HepG2 (cell line): ENCODE data around the gene CDH1. TPM values are rescaled to one million over a fixed set of nuclear protein-coding genes. Genes with fewer than 3 reads are reported as not detected.

Experiments
- ATAC-seq: fragments of 200-7000 bp; cut with Tn5 transposase; 3 replicates; pipeline ENCODE4 v1.9.1; 2020; ENCODE audit warnings: mild to moderate bottlenecking, moderate library complexity
- BruUV-seq: library from RNA; stranded (reverse); fragments of 400-500 nt; replicated peaks from 2 replicates; lab custom pipeline; 2021; lab: Mats Ljungman, UMichigan
- CTCF ChIA-PET: fragments of 300-600 bp; formaldehyde crosslinking; extraction: SDS; loops from one replicate; lab custom pipeline; 2021; ENCODE audit warnings: low total read pairs, inconsistent platforms, low intra/inter-chr PET ratio; lab: Yijun Ruan, JAX
- POLR2A ChIA-PET: fragments of 350-600 bp; sonication (Branson Sonifier 250); formaldehyde crosslinking; loops from one replicate; lab custom pipeline; 2020; ENCODE audit warnings: antibody characterized with exemption, inconsistent platforms; lab: Yijun Ruan, JAX
- DNase-seq: peaks from one replicate; pipeline ENCODE4 v3.0.0-alpha.2; 2015; ENCODE audit warnings: low spot score
- FAIRE-seq: peaks from 3 replicates; lab custom pipeline; 2011; peaks lifted over from hg19 to GRCh38; lab: Jason Lieb, UNC
- H2AFZ ChIP-seq: one replicate; pipeline ENCODE4 v1.6.1; 2011; ENCODE audit warnings: low read length, inconsistent platforms
- H3K27ac ChIP-seq: fragments of 300-600 bp; 3 replicates; pipeline ENCODE4 v1.8.0; 2011; ENCODE audit warnings: mixed run types, mild to moderate bottlenecking, mixed read lengths, low read length, inconsistent platforms; ENCODE audit not compliant: insufficient read depth; ENCODE audit errors: extremely low read length
- H3K27me3 ChIP-seq, 2 experiments: fragments of 200-600 bp in 1 of 2; 2 replicates in 1 of 2; 3 replicates in 1 of 2; pipeline versions ENCODE4 v1.6.0 to v1.8.0; 2011; ENCODE audit warnings: low read length in 2 of 2, mild to moderate bottlenecking in 2 of 2, moderate library complexity in 2 of 2, inconsistent platforms in 1 of 2; ENCODE audit not compliant: insufficient read depth in 2 of 2, control insufficient read depth in 1 of 2
- H3K36me3 ChIP-seq, 2 experiments: fragments of 200-600 bp in 1 of 2; replicated peaks in 1 of 2; 2 replicates in 1 of 2; 3 replicates in 1 of 2; pipeline versions ENCODE4 v1.5.1 to v1.8.0; 2011; ENCODE audit warnings: low read length in 2 of 2, inconsistent platforms in 1 of 2; ENCODE audit not compliant: insufficient read depth in 2 of 2, control insufficient read depth in 1 of 2
- H3K4me1 ChIP-seq: 2 replicates; pipeline ENCODE4 v1.5.1; 2012; ENCODE audit warnings: low read length, inconsistent platforms; ENCODE audit not compliant: insufficient read depth
- H3K4me2 ChIP-seq: 2 replicates; pipeline ENCODE4 v1.6.0; 2011; ENCODE audit warnings: low read depth, low read length, inconsistent platforms
- H3K4me3 ChIP-seq, 3 experiments: fragments of 200-600 bp in 1 of 3; sonication (generic), shearing (Covaris generic) in 1 of 3; replicated peaks in 1 of 3; 2 replicates each; pipeline ENCODE4 v1.5.1; 2011 to 2016; ENCODE audit warnings: low read length in 3 of 3, inconsistent platforms in 2 of 3, low read depth in 2 of 3, mild to moderate bottlenecking in 2 of 3, control low read depth in 1 of 3, mixed read lengths in 1 of 3; ENCODE audit not compliant: insufficient read depth in 1 of 3
- H3K79me2 ChIP-seq: one replicate; pipeline ENCODE4 v1.6.1; 2011; ENCODE audit warnings: low read length, inconsistent platforms; ENCODE audit not compliant: insufficient read depth
- H3K9ac ChIP-seq: 2 replicates; pipeline ENCODE4 v1.6.0; 2011; ENCODE audit warnings: mild to moderate bottlenecking, low read depth, low read length, inconsistent platforms; ENCODE audit not compliant: insufficient read depth
- H3K9me3 ChIP-seq: 2 replicates; pipeline ENCODE4 v1.5.1; 2012; ENCODE audit warnings: mild to moderate bottlenecking, low read length
- H4K20me1 ChIP-seq: 2 replicates; pipeline ENCODE4 v1.6.0; 2011; ENCODE audit warnings: inconsistent platforms, mild to moderate bottlenecking, low read length, moderate library complexity; ENCODE audit not compliant: insufficient read depth
- BORCS8-MEF2B ChIP-seq: sonication (generic); formaldehyde crosslinking; IDR thresholded peaks from 2 replicates; pipeline ENCODE4 v1.8.0; 2022; ENCODE audit warnings: mild to moderate bottlenecking, missing genetic modification reagents
- CENPBD1 ChIP-seq: sonication (generic); formaldehyde crosslinking; IDR thresholded peaks from 2 replicates; pipeline ENCODE4 v1.8.0; 2022; ENCODE audit warnings: missing genetic modification reagents, low read depth, mild to moderate bottlenecking, borderline replicate concordance
- GPN1 ChIP-seq: sonication (generic); formaldehyde crosslinking; IDR thresholded peaks from 2 replicates; pipeline ENCODE4 v1.5.1; 2020; ENCODE audit warnings: missing genetic modification reagents, borderline replicate concordance
- MTA1 ChIP-seq: sonication (generic); formaldehyde crosslinking; IDR thresholded peaks from 2 replicates; pipeline ENCODE4 v1.4.0; 2020; ENCODE audit warnings: missing genetic modification reagents, mild to moderate bottlenecking, borderline replicate concordance
- NCOA2 ChIP-seq: sonication (generic); formaldehyde crosslinking; IDR thresholded peaks from 2 replicates; pipeline ENCODE4 v1.8.0; 2022; ENCODE audit warnings: inconsistent platforms
- SRF ChIP-seq: IDR thresholded peaks from 2 replicates; pipeline ENCODE4 v1.6.1; 2011; ENCODE audit warnings: mild to moderate bottlenecking, low read depth, low read length, moderate library complexity
- TEAD2 ChIP-seq: sonication (generic); formaldehyde crosslinking; IDR thresholded peaks from 2 replicates; pipeline ENCODE4 v1.9.0; 2021; ENCODE audit warnings: missing genetic modification reagents
- TFDP1 ChIP-seq: IDR thresholded peaks from 2 replicates; pipeline ENCODE4 v1.6.1; 2016; ENCODE audit warnings: missing compliant biosample characterization, missing genetic modification reagents, borderline replicate concordance
- ZNF276 ChIP-seq: sonication (generic); formaldehyde crosslinking; IDR thresholded peaks from 2 replicates; pipeline ENCODE4 v1.4.0; 2020; ENCODE audit warnings: mild to moderate bottlenecking, low read depth, missing genetic modification reagents
- ZNF317 ChIP-seq: sonication (generic); formaldehyde crosslinking; IDR thresholded peaks from 2 replicates; pipeline ENCODE4 v1.5.0; 2020; ENCODE audit warnings: mild to moderate bottlenecking, missing genetic modification reagents
- ZNF350 ChIP-seq: sonication (generic); formaldehyde crosslinking; IDR thresholded peaks from 2 replicates; pipeline ENCODE4 v1.4.0; 2020; ENCODE audit warnings: mild to moderate bottlenecking, low read depth, missing genetic modification reagents, borderline replicate concordance
- ZNF501 ChIP-seq: sonication (generic); formaldehyde crosslinking; IDR thresholded peaks from 2 replicates; pipeline ENCODE4 v1.5.1; 2020; ENCODE audit warnings: mild to moderate bottlenecking, moderate library complexity, missing genetic modification reagents
- ZNF75D ChIP-seq: sonication (generic); formaldehyde crosslinking; IDR thresholded peaks from 2 replicates; pipeline ENCODE4 v1.8.1; 2023; ENCODE audit warnings: missing genetic modification reagents, mild to moderate bottlenecking, borderline replicate concordance
- WGBS: methylation state at CpG from one replicate; pipeline ENCODE4 v1.1.6; 2017; ENCODE audit warnings: low lambda C conversion rate; 5-methylcytosine and 5-hydroxymethylcytosine counted together
- in situ Hi-C: cut with HindIII; loops from 2 replicates; pipeline ENCODE4 v1.10.0; 2017; ENCODE audit warnings: low pct_unique_long_range_greater_than_20kb; ENCODE audit not compliant: extremely low pct_ligation_motif_present
- intact Hi-C: fragments of 100-400 bp; cut with micrococcal nuclease; formaldehyde crosslinking; loops from one replicate; pipeline ENCODE4 v1.10.0; 2022; ENCODE audit not compliant: unreplicated experiment
- polyA plus RNA-seq, 8 experiments: library from polyadenylated mRNA; depleted of rRNA in 3 of 8; stranded (reverse) in 7 of 8; unstranded in 1 of 8; fragments of >200 nt; fragmentation: Illumina TruSeq in 4 of 8; extraction: Trizol in 4 of 8; gene quantifications; 2 replicates each; pipeline versions ENCODE4 v1.2.1 to v1.2.3, GENCODE V29; 2011 to 2016; ENCODE audit warnings: low read depth in 4 of 8, missing spikeins in 1 of 8, mixed read lengths in 1 of 8; ENCODE audit not compliant: insufficient read depth in 1 of 8
- total RNA-seq, 5 experiments: library from RNA; depleted of rRNA; stranded (reverse); fragments of >200 nt; fragmentation: Illumina TruSeq; extraction: Trizol; gene quantifications; 2 replicates each; pipeline ENCODE4 v1.2.3, GENCODE V29; 2016; ENCODE audit warnings: low read depth in 1 of 5

CDH1 gene
- total and polyA plus RNA-seq, 2 of the 13 experiments (the other 11 are each of a cell fraction or from before 2014, with no cell fraction given), result 0.95 to 9.8 TPM

GRCh38 chr16:68798398-68798797 lies 61.3 kb downstream of the CDH1 start:
- Histone ChIP-seq H2AFZ (no peak overlapping the region), H3K27ac (no peak overlapping the region), H4K20me1 (no peaks in the 10 kb centered on the region), H3K9me3 (no peaks in the 10 kb centered on the region), H3K4me2 (no peak overlapping the region), H3K4me1 (peaks cover 30% of the 10 kb centered on the region), H3K4me3 (no peak overlapping the region), H3K79me2 (no peaks in the 10 kb centered on the region), H3K36me3 (no peaks in the 10 kb centered on the region), H3K27me3 (no peaks in the 10 kb centered on the region), H3K9ac (no peak overlapping the region)
- intact Hi-C loops, result no loop called here
- TF ChIP-seq ZNF75D (CRISPR knock-in tag), result no peak
- TF ChIP-seq ZNF276, result no peak
- TF ChIP-seq NCOA2 (CRISPR knock-in tag), result no peak
- TF ChIP-seq TEAD2 (CRISPR knock-in tag), result no peak
- TF ChIP-seq BORCS8-MEF2B, result no peak
- TF ChIP-seq ZNF317, result no peak
- TF ChIP-seq MTA1, result no peak
- TF ChIP-seq TFDP1 (CRISPR knock-in tag), result no peak
- no peak for TF ChIP-seq ZNF350 (CRISPR knock-in tag)
- no peak for TF ChIP-seq SRF
- no peak for TF ChIP-seq CENPBD1
- TF ChIP-seq GPN1 (CRISPR knock-in tag), result no peak
- no peak for TF ChIP-seq ZNF501 (CRISPR knock-in tag)
- BruUV-seq, result no TSS peak
- CTCF ChIA-PET, result interaction anchor here (0.6 to 4.2 kb wide), 2 partner anchors 48 to 94 kb away, joined by 3 to 94 read pairs; no protein-coding TSS in a partner anchor
- in situ Hi-C loops, result no loop called here
- WGBS, result 96% methylated on average over 2 of the region's 2 CpGs
- DNase-seq, result no peak
- POLR2A ChIA-PET, result interaction anchor here (1.4 kb wide), 1 partner anchor 58 kb away, joined by 4 read pairs; no protein-coding TSS in a partner anchor
- ATAC-seq, result no peak
- no peak for FAIRE-seq
